Vagina (tissue), 2 donors: ENCODE results near the gene CHD6.

Experiments
- CTCF ChIP-seq, 3 experiments: fragments of 450-650 bp in 2 of 3; fragments of 200-600 bp in 1 of 3; sonication (generic) in 1 of 3; IDR thresholded peaks; one replicate each; pipeline ENCODE4 v1.5.1; 2017 to 2019; ENCODE audit warnings: antibody characterized with exemption in 3 of 3, mild to moderate bottlenecking in 2 of 3, moderate library complexity in 2 of 3
- POLR2A ChIP-seq, 2 donors: fragments of 450-650 bp; IDR thresholded peaks; one replicate each; pipeline ENCODE4 v1.6.1; 2017; ENCODE audit warnings: antibody characterized with exemption in 2 of 2, mild to moderate bottlenecking in 2 of 2, moderate library complexity in 2 of 2

- TF ChIP-seq CTCF (IDR thresholded peaks at IDR 0.05), result no peak
- TF ChIP-seq POLR2A (IDR thresholded peaks at IDR 0.05), result no peak
Measured at GRCh38 chr20:41483553-41483930, 134.6 kb downstream of the CHD6 start.
